Measurements from ENCODE around the gene BANF2. TPM values are rescaled to one million over a fixed set of nuclear protein-coding genes. Genes with fewer than 3 reads are reported as not detected.

Gene BANF2
- total and polyA plus RNA-seq, 2 of the 13 experiments (the other 11 are each of a cell fraction or from before 2014, with no cell fraction given): 0.35 TPM; not detected in 1

DNA sequence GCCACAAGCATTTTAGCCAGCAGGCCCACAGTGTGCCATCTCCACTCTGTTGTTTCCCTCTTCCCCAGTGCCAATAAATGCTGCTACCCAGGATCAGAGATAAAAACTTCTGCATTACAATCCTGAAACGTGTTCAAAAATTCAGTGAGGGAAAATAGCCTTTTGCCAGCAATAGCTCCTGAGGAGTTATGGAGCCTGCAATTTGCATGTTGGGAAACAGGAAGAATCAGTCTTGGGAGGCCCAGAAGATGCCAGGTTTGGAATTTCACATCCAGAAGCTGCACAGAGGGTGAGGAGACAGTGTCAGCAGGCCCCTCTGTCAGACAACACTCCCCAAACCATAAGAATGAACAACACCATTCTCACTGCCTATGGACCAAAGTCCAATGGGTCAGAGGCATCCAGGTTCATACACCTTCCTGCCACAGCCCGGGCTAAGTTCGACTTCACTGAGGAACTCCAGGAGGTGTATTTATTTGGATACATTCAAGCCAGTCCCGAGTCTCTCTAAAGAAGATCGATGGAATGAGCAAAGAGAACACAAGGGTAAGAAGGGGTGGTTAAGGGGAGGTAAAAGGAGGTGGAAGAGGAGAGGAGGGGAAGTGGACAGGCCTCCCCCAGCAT lies 38.5 kb upstream of the BANF2 start (continued):
- TF ChIP-seq GPN1 (CRISPR knock-in tag; IDR thresholded peaks at IDR 0.05; ENCODE audit: borderline replicate concordance): no peak
- TF ChIP-seq ZNF441 (CRISPR knock-in tag; IDR thresholded peaks at IDR 0.05; ENCODE audit: borderline replicate concordance): no peak
- TF ChIP-seq, protein P1, sequence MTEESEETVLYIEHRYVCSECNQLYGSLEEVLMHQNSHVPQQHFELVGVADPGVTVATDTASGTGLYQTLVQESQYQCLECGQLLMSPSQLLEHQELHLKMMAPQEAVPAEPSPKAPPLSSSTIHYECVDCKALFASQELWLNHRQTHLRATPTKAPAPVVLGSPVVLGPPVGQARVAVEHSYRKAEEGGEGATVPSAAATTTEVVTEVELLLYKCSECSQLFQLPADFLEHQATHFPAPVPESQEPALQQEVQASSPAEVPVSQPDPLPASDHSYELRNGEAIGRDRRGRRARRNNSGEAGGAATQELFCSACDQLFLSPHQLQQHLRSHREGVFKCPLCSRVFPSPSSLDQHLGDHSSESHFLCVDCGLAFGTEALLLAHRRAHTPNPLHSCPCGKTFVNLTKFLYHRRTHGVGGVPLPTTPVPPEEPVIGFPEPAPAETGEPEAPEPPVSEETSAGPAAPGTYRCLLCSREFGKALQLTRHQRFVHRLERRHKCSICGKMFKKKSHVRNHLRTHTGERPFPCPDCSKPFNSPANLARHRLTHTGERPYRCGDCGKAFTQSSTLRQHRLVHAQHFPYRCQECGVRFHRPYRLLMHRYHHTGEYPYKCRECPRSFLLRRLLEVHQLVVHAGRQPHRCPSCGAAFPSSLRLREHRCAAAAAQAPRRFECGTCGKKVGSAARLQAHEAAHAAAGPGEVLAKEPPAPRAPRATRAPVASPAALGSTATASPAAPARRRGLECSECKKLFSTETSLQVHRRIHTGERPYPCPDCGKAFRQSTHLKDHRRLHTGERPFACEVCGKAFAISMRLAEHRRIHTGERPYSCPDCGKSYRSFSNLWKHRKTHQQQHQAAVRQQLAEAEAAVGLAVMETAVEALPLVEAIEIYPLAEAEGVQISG (CRISPR knock-in tag; IDR thresholded peaks at IDR 0.05): peak; percentile 52; the same call in 1 of the 2 replicates
- no peak for TF ChIP-seq DMAP1 (CRISPR knock-in tag; IDR thresholded peaks at IDR 0.05)
- TF ChIP-seq TGIF2 (CRISPR knock-in tag; IDR thresholded peaks at IDR 0.05): no peak
- no peak for TF ChIP-seq ZNF766 (CRISPR knock-in tag; IDR thresholded peaks at IDR 0.05; ENCODE audit: borderline replicate concordance)
- peak; percentile 50; the same call in 1 of the 2 replicates for TF ChIP-seq AKAP8 (CRISPR knock-in tag; IDR thresholded peaks at IDR 0.05)
- TF ChIP-seq, protein P2, sequence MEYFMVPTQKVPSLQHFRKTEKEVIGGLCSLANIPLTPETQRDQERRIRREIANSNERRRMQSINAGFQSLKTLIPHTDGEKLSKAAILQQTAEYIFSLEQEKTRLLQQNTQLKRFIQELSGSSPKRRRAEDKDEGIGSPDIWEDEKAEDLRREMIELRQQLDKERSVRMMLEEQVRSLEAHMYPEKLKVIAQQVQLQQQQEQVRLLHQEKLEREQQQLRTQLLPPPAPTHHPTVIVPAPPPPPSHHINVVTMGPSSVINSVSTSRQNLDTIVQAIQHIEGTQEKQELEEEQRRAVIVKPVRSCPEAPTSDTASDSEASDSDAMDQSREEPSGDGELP (IDR thresholded peaks at IDR 0.05; ENCODE audit: borderline replicate concordance, low read depth): no peak
- peak; percentile 58; the same call in 1 of the 2 replicates for TF ChIP-seq ELF3 (CRISPR knock-in tag; IDR thresholded peaks at IDR 0.05)
- no peak for TF ChIP-seq SMARCE1 (IDR thresholded peaks at IDR 0.05; ENCODE audit: borderline replicate concordance)
- TF ChIP-seq, protein P3, sequence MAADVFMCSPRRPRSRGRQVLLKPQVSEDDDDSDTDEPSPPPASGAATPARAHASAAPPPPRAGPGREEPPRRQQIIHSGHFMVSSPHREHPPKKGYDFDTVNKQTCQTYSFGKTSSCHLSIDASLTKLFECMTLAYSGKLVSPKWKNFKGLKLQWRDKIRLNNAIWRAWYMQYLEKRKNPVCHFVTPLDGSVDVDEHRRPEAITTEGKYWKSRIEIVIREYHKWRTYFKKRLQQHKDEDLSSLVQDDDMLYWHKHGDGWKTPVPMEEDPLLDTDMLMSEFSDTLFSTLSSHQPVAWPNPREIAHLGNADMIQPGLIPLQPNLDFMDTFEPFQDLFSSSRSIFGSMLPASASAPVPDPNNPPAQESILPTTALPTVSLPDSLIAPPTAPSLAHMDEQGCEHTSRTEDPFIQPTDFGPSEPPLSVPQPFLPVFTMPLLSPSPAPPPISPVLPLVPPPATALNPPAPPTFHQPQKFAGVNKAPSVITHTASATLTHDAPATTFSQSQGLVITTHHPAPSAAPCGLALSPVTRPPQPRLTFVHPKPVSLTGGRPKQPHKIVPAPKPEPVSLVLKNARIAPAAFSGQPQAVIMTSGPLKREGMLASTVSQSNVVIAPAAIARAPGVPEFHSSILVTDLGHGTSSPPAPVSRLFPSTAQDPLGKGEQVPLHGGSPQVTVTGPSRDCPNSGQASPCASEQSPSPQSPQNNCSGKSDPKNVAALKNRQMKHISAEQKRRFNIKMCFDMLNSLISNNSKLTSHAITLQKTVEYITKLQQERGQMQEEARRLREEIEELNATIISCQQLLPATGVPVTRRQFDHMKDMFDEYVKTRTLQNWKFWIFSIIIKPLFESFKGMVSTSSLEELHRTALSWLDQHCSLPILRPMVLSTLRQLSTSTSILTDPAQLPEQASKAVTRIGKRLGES (CRISPR knock-in tag; IDR thresholded peaks at IDR 0.05; ENCODE audit: borderline replicate concordance): 0 out of 2 replicates have a peak, but pooled peaks have one; percentile 30
- TF ChIP-seq GTF2F1 (IDR thresholded peaks at IDR 0.05; ENCODE audit: low read length): no peak
- TF ChIP-seq HOXD1 (CRISPR knock-in tag; IDR thresholded peaks at IDR 0.05): peak; percentile 72
- TF ChIP-seq, protein P4, sequence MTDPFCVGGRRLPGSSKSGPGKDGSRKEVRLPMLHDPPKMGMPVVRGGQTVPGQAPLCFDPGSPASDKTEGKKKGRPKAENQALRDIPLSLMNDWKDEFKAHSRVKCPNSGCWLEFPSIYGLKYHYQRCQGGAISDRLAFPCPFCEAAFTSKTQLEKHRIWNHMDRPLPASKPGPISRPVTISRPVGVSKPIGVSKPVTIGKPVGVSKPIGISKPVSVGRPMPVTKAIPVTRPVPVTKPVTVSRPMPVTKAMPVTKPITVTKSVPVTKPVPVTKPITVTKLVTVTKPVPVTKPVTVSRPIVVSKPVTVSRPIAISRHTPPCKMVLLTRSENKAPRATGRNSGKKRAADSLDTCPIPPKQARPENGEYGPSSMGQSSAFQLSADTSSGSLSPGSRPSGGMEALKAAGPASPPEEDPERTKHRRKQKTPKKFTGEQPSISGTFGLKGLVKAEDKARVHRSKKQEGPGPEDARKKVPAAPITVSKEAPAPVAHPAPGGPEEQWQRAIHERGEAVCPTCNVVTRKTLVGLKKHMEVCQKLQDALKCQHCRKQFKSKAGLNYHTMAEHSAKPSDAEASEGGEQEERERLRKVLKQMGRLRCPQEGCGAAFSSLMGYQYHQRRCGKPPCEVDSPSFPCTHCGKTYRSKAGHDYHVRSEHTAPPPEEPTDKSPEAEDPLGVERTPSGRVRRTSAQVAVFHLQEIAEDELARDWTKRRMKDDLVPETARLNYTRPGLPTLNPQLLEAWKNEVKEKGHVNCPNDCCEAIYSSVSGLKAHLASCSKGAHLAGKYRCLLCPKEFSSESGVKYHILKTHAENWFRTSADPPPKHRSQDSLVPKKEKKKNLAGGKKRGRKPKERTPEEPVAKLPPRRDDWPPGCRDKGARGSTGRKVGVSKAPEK (CRISPR knock-in tag; IDR thresholded peaks at IDR 0.05; ENCODE audit: borderline replicate concordance): no peak
- no peak; the same call in 1 of the 2 replicates for TF ChIP-seq MED1 (CRISPR knock-in tag; IDR thresholded peaks at IDR 0.05)
- no peak for TF ChIP-seq ZSCAN30 (CRISPR knock-in tag; IDR thresholded peaks at IDR 0.05)
- TF ChIP-seq, protein P5, sequence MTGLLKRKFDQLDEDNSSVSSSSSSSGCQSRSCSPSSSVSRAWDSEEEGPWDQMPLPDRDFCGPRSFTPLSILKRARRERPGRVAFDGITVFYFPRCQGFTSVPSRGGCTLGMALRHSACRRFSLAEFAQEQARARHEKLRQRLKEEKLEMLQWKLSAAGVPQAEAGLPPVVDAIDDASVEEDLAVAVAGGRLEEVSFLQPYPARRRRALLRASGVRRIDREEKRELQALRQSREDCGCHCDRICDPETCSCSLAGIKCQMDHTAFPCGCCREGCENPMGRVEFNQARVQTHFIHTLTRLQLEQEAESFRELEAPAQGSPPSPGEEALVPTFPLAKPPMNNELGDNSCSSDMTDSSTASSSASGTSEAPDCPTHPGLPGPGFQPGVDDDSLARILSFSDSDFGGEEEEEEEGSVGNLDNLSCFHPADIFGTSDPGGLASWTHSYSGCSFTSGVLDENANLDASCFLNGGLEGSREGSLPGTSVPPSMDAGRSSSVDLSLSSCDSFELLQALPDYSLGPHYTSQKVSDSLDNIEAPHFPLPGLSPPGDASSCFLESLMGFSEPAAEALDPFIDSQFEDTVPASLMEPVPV (CRISPR knock-in tag; IDR thresholded peaks at IDR 0.05): no peak
- TF ChIP-seq ZNF777 (CRISPR knock-in tag; IDR thresholded peaks at IDR 0.05): no peak
- no peak for TF ChIP-seq HOXA7 (CRISPR knock-in tag; IDR thresholded peaks at IDR 0.05)
- no peak for TF ChIP-seq ZNF138 (CRISPR knock-in tag; IDR thresholded peaks at IDR 0.05; ENCODE audit: low read depth)

Data from HepG2 (cell line).